K562 (cell line): ENCODE results near the gene FSCN2. TPM values are rescaled to one million over a fixed set of nuclear protein-coding genes. Genes with fewer than 3 reads are reported as not detected.

Source experiments
- ETS2 ChIP-seq: IDR thresholded peaks from 2 replicates; pipeline ENCODE4 v1.6.1; 2016; ENCODE audit warnings: borderline replicate concordance, missing genetic modification characterization, mild to moderate bottlenecking, moderate library complexity, missing compliant biosample characterization; ENCODE audit not compliant: poor library complexity, severe bottlenecking
- KAT2B ChIP-seq: IDR thresholded peaks from one replicate; pipeline ENCODE4 v1.6.1; 2012; ENCODE audit warnings: low read depth, mild to moderate bottlenecking, control low read depth, inconsistent platforms, low read length, moderate library complexity
- POLR2G ChIP-seq: fragments of 200-400 bp; formaldehyde crosslinking; IDR thresholded peaks from 2 replicates; pipeline ENCODE4 v1.6.1; 2017; ENCODE audit warnings: low read depth, mild to moderate bottlenecking, antibody characterized with exemption, low read length, moderate library complexity
- TAF9B ChIP-seq: fragments of 450-650 bp; IDR thresholded peaks from 2 replicates; pipeline ENCODE4 v1.6.1; 2018; ENCODE audit warnings: mild to moderate bottlenecking; ENCODE audit not compliant: partially characterized antibody
- ZNF263 ChIP-seq: sonication (generic); formaldehyde crosslinking; IDR thresholded peaks from 2 replicates; pipeline ENCODE4 v1.8.0; 2022; ENCODE audit warnings: mild to moderate bottlenecking, missing genetic modification reagents, borderline replicate concordance
- ZNF561 ChIP-seq: fragments of 450-650 bp; formaldehyde crosslinking; conservative IDR thresholded peaks from 2 replicates; pipeline ENCODE4 v1.4.0; 2020; ENCODE audit warnings: mild to moderate bottlenecking, moderate library complexity
- ZNF668 ChIP-seq: fragments of 250-450 bp; sonication (Bioruptor Pico); IDR thresholded peaks from 2 replicates; pipeline ENCODE4 v1.8.0; 2022; ENCODE audit warnings: mild to moderate bottlenecking, inconsistent platforms
- polyA plus RNA-seq, 8 experiments: library from polyadenylated mRNA; depleted of rRNA in 4 of 8; stranded (reverse) in 5 of 8; unstranded in 3 of 8; fragments of >200 nt; fragmentation: Nextera tagmentation in 2 of 8; fragmentation: Illumina TruSeq in 1 of 8; extraction: Ambion mirVana in 2 of 8; extraction: Trizol in 1 of 8; gene quantifications; 2 replicates each; pipeline versions ENCODE4 v1.2.1 to v1.2.3, GENCODE V29; 2011 to 2014; ENCODE audit warnings: inconsistent platforms in 1 of 8, missing spikeins in 1 of 8
- total RNA-seq, 7 experiments: library from RNA; depleted of rRNA in 6 of 7; stranded (reverse); fragments of >200 nt in 6 of 7; fragmentation: Illumina TruSeq in 2 of 7; extraction: Trizol in 2 of 7; gene quantifications; 2 replicates each; pipeline versions ENCODE4 v1.2.1 to v1.2.3, GENCODE V29; 2011 to 2021; ENCODE audit warnings: low replicate concordance in 1 of 7
- TF ChIP-seq, protein P1 (sequence below): fragments of 250-450 bp; sonication (Bioruptor Pico); IDR thresholded peaks from 2 replicates; pipeline ENCODE4 v1.4.0; 2020; ENCODE audit warnings: mild to moderate bottlenecking, moderate library complexity
- TF ChIP-seq, protein P2 (sequence below): sonication (generic); formaldehyde crosslinking; IDR thresholded peaks from 2 replicates; pipeline ENCODE4 v1.8.0; 2022; ENCODE audit warnings: missing genetic modification reagents, mild to moderate bottlenecking, moderate library complexity, borderline replicate concordance
- TF ChIP-seq, protein P3 (sequence below): sonication (generic); formaldehyde crosslinking; IDR thresholded peaks from 2 replicates; pipeline ENCODE4 v1.8.1; 2023; ENCODE audit warnings: mild to moderate bottlenecking, missing genetic modification reagents
- TF ChIP-seq, protein P4 (sequence below): fragments of 250-450 bp; sonication (Bioruptor Pico); IDR thresholded peaks from 2 replicates; pipeline ENCODE4 v1.5.0; 2022; ENCODE audit warnings: mild to moderate bottlenecking
- TF ChIP-seq, protein P5 (sequence below): fragments of 250-450 bp; sonication (Bioruptor Pico); IDR thresholded peaks from 2 replicates; pipeline ENCODE4 v1.8.0; 2022; ENCODE audit warnings: inconsistent platforms, mild to moderate bottlenecking, moderate library complexity, borderline replicate concordance
- TF ChIP-seq, protein P6 (sequence below): fragments of 200-800 bp; sonication (Bioruptor generic); IDR thresholded peaks from 2 replicates; pipeline ENCODE4 v1.6.1; 2017; ENCODE audit warnings: missing genetic modification characterization, missing compliant biosample characterization

The FSCN2 gene
- total and polyA plus RNA-seq, 9 of the 15 experiments (the other 6 are each of a cell fraction or from before 2014, with no cell fraction given) = 0.08 TPM; not detected in 8

DNA sequence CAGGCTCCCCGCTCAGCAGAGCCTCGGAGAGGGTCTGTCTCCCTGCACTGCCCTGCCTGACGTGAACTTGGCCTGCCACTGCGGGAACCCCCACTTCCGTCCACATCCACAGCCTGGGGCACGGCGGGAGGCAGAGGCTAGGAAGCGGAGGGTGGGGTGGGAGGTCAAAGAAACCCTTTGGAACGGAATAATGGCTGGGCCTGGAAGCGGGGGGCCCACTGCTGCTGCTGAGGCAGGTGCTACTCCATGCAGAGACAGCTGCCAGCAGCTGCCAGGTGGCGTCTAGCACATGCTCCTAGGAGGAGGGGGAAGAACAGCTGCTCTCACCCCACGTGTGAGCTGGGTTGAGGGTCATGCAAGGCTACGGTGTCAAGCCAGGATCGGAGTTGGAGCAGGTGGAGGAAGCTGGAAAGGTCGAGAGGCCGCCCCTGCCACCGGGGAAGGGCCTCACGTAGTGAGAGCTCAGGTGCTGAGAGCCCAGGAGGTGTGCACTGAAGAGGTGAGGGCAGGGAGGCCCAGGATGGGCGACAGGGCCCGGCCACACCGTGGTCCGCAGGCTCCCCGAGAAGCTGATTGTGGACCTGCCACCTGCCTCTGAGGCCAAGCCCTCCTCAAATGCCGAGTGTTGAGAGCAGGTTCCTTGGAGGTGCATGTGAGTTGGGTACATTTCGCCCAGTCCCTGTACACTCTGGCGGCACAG is 9.8 kb downstream of the FSCN2 start (continued):
- TF ChIP-seq, protein P1, sequence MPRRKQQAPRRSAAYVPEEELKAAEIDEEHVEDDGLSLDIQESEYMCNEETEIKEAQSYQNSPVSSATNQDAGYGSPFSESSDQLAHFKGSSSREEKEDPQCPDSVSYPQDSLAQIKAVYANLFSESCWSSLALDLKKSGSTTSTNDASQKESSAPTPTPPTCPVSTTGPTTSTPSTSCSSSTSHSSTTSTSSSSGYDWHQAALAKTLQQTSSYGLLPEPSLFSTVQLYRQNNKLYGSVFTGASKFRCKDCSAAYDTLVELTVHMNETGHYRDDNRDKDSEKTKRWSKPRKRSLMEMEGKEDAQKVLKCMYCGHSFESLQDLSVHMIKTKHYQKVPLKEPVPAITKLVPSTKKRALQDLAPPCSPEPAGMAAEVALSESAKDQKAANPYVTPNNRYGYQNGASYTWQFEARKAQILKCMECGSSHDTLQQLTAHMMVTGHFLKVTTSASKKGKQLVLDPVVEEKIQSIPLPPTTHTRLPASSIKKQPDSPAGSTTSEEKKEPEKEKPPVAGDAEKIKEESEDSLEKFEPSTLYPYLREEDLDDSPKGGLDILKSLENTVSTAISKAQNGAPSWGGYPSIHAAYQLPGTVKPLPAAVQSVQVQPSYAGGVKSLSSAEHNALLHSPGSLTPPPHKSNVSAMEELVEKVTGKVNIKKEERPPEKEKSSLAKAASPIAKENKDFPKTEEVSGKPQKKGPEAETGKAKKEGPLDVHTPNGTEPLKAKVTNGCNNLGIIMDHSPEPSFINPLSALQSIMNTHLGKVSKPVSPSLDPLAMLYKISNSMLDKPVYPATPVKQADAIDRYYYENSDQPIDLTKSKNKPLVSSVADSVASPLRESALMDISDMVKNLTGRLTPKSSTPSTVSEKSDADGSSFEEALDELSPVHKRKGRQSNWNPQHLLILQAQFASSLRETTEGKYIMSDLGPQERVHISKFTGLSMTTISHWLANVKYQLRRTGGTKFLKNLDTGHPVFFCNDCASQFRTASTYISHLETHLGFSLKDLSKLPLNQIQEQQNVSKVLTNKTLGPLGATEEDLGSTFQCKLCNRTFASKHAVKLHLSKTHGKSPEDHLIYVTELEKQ = no peak
- TF ChIP-seq, protein P2, sequence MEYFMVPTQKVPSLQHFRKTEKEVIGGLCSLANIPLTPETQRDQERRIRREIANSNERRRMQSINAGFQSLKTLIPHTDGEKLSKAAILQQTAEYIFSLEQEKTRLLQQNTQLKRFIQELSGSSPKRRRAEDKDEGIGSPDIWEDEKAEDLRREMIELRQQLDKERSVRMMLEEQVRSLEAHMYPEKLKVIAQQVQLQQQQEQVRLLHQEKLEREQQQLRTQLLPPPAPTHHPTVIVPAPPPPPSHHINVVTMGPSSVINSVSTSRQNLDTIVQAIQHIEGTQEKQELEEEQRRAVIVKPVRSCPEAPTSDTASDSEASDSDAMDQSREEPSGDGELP (CRISPR knock-in tag) = 0 out of 2 replicates have a peak, but pooled peaks have one; percentile 47
- TF ChIP-seq, protein P3, sequence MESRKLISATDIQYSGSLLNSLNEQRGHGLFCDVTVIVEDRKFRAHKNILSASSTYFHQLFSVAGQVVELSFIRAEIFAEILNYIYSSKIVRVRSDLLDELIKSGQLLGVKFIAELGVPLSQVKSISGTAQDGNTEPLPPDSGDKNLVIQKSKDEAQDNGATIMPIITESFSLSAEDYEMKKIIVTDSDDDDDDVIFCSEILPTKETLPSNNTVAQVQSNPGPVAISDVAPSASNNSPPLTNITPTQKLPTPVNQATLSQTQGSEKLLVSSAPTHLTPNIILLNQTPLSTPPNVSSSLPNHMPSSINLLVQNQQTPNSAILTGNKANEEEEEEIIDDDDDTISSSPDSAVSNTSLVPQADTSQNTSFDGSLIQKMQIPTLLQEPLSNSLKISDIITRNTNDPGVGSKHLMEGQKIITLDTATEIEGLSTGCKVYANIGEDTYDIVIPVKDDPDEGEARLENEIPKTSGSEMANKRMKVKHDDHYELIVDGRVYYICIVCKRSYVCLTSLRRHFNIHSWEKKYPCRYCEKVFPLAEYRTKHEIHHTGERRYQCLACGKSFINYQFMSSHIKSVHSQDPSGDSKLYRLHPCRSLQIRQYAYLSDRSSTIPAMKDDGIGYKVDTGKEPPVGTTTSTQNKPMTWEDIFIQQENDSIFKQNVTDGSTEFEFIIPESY (CRISPR knock-in tag) = peak; percentile 54; the same call in 1 of the 2 replicates
- TF ChIP-seq ZNF561 (CRISPR knock-in tag) (no peak), ZNF263 (0 out of 2 replicates have a peak, but pooled peaks have one; percentile 30), ETS2 (tag) (no peak), TAF9B (no peak), ZNF668 (CRISPR knock-in tag) (no peak), KAT2B (no peak), POLR2G (peak; percentile 65)
- TF ChIP-seq, protein P4, sequence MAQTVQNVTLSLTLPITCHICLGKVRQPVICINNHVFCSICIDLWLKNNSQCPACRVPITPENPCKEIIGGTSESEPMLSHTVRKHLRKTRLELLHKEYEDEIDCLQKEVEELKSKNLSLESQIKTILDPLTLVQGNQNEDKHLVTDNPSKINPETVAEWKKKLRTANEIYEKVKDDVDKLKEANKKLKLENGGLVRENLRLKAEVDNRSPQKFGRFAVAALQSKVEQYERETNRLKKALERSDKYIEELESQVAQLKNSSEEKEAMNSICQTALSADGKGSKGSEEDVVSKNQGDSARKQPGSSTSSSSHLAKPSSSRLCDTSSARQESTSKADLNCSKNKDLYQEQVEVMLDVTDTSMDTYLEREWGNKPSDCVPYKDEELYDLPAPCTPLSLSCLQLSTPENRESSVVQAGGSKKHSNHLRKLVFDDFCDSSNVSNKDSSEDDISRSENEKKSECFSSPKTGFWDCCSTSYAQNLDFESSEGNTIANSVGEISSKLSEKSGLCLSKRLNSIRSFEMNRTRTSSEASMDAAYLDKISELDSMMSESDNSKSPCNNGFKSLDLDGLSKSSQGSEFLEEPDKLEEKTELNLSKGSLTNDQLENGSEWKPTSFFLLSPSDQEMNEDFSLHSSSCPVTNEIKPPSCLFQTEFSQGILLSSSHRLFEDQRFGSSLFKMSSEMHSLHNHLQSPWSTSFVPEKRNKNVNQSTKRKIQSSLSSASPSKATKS = no peak
- TF ChIP-seq, protein P5, sequence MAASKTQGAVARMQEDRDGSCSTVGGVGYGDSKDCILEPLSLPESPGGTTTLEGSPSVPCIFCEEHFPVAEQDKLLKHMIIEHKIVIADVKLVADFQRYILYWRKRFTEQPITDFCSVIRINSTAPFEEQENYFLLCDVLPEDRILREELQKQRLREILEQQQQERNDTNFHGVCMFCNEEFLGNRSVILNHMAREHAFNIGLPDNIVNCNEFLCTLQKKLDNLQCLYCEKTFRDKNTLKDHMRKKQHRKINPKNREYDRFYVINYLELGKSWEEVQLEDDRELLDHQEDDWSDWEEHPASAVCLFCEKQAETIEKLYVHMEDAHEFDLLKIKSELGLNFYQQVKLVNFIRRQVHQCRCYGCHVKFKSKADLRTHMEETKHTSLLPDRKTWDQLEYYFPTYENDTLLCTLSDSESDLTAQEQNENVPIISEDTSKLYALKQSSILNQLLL (CRISPR knock-in tag) = no peak
- TF ChIP-seq, protein P6, sequence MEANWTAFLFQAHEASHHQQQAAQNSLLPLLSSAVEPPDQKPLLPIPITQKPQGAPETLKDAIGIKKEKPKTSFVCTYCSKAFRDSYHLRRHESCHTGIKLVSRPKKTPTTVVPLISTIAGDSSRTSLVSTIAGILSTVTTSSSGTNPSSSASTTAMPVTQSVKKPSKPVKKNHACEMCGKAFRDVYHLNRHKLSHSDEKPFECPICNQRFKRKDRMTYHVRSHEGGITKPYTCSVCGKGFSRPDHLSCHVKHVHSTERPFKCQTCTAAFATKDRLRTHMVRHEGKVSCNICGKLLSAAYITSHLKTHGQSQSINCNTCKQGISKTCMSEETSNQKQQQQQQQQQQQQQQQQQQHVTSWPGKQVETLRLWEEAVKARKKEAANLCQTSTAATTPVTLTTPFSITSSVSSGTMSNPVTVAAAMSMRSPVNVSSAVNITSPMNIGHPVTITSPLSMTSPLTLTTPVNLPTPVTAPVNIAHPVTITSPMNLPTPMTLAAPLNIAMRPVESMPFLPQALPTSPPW = no peak
